ENCODE data around the gene BCL3. TPM values are rescaled to one million over a fixed set of nuclear protein-coding genes. Genes with fewer than 3 reads are reported as not detected.
A peak's percentile ranks its signal among the peaks of the same experiment; 100 is the strongest.

The BCL3 gene
- total RNA-seq, 4 donors from 2014 or later, result 13.2 to 37.7 (median 16.4) TPM

GRCh38 chr19:44738136-44738535 lies 10.4 kb upstream of the BCL3 start:
- H3K4me3 ChIP-seq, result no peak overlapping the region
- no peaks in the 10 kb centered on the region for H3K27me3 ChIP-seq
- ATAC-seq, result no peak
- no peak overlapping the region for H3K27ac ChIP-seq
- TF ChIP-seq POLR2AphosphoS5 (IDR thresholded peaks at IDR 0.05) (no peak), POLR2A (IDR thresholded peaks at IDR 0.05) (no peak), CTCF (IDR thresholded peaks at IDR 0.05) (no peak), EP300 (IDR thresholded peaks at IDR 0.05) (no peak)
- H3K4me1 ChIP-seq, result peaks cover 5 to 39% (median 23%) of the 10 kb centered on the region in 3 donors
- H3K9me3 ChIP-seq, result no peaks in the 10 kb centered on the region
- WGBS, 2 donors (ENCODE audit: low coverage in 1 of 2), result 65% methylated on average over 2 of the region's 2 CpGs; no CpG with 5 or more reads in 1 of the 2 donors
- no peaks in the 10 kb centered on the region for H3K36me3 ChIP-seq

DNA sequence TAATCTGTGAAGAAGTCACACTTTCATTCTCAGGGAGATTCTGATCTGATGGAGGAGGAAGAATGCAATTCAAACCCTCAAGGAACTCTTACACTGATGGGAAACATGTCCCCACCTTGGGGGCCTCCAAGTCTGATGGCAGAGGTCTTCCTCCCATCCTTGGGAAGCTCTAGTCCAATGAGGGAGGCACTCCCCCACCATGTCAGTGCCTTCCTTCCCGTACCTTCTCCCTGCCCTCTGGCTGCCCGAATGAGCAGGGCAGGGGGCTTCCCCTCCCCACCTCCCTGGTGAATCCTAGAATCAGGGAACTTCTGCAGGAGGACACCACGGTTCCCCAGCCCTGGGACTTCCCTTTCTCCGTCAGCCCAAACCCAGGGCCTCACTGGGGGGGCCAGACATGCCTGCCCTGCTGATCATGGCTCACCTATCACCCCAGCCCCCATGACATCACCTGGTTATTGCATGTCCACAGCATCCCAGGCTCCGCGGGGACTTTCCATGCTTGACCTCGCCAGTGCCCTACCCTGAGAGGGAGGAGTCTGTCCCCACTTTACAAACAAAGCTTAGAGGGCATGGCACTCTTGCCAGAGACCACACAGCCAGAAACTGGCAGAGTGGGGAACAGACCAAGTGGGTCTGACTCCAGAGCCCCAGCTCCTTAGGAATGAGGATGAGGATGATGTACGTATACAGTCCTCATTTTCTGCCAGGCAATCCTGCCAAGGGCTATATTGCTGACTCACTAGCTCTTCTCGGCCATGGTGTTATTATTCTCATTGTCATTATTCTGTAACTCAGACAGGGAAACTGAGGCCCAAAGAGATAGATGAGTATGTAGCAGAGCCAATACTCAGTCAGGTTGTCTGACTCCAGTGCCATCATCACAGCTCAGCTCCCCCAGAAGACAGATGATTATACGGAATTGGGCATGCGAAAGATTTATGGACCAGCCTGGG lies 9.6 kb upstream of the BCL3 start:
- peak overlapping the region in 1 of 4 donors; percentile 5 for H3K27ac ChIP-seq

DNA sequence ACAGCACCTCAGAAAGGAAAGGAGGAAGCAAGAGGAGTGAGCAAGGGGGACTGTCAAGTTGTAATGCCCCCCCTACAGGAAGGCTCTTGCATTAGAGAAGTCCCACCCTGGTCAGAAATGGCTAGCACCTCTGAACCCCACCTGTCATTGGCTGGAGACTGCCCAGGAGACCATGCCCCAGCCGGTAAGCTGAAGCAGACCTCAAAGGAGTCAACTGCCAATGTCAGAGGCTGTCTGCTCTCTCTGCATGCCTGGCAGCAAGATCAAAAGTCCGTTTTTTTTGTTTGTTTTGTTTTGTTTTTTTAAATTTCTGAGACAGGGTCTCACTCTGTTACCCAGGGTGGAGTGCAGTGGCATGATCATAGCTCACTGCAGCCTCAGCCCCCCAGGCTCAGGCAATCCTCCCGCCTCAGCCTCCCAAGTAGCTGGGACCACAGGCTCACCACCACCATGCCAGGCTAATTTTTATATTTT lies 8.1 kb upstream of the BCL3 start:
- WGBS, 2 donors (ENCODE audit: low coverage in 1 of 2), result 57 to 63% methylated on average over 3 of the region's 3 CpGs
- Histone ChIP-seq H3K9me3 (no peaks in the 10 kb centered on the region), H3K27ac (peak overlapping the region in 2 of 4 donors; percentile 91 to 92), H3K36me3 (no peaks in the 10 kb centered on the region), H3K4me3 (no peak overlapping the region), H3K4me1 (peaks cover 5 to 62% (median 32%) of the 10 kb centered on the region in 3 donors), H3K27me3 (no peaks in the 10 kb centered on the region)
- ATAC-seq, result no peak
- no peak for TF ChIP-seq POLR2A (IDR thresholded peaks at IDR 0.05)
- no peak for TF ChIP-seq POLR2AphosphoS5 (IDR thresholded peaks at IDR 0.05)
- TF ChIP-seq EP300 (IDR thresholded peaks at IDR 0.05), result no peak
- TF ChIP-seq CTCF (IDR thresholded peaks at IDR 0.05), result no peak

More for the DNA sequence above, 9.6 kb upstream of the BCL3 start:
- peaks cover 5 to 47% (median 27%) of the 10 kb centered on the region in 3 donors for H3K4me1 ChIP-seq
- TF ChIP-seq POLR2AphosphoS5 (IDR thresholded peaks at IDR 0.05) (no peak), CTCF (IDR thresholded peaks at IDR 0.05) (no peak), EP300 (IDR thresholded peaks at IDR 0.05) (no peak), POLR2A (IDR thresholded peaks at IDR 0.05) (no peak)
- H3K27me3 ChIP-seq, result no peaks in the 10 kb centered on the region
- ATAC-seq, result no peak
- no peaks in the 10 kb centered on the region for H3K9me3 ChIP-seq
- H3K36me3 ChIP-seq, result no peaks in the 10 kb centered on the region
- WGBS, 2 donors (ENCODE audit: low coverage in 1 of 2), result 48 to 69% methylated on average over 2 to 4 of the region's 11 CpGs
- H3K4me3 ChIP-seq, result no peak overlapping the region

GRCh38 chr19:44741258-44741731 lies 7.2 kb upstream of the BCL3 start:
- Histone ChIP-seq H3K27me3 (no peaks in the 10 kb centered on the region), H3K27ac (peak overlapping the region; percentile 77 to 96 (median 92)), H3K9me3 (no peaks in the 10 kb centered on the region), H3K4me3 (no peak overlapping the region), H3K36me3 (no peaks in the 10 kb centered on the region), H3K4me1 (peaks cover 5 to 71% (median 32%) of the 10 kb centered on the region in 3 donors)
- ATAC-seq, result peak; percentile 6
- no peak for TF ChIP-seq CTCF (IDR thresholded peaks at IDR 0.05)
- no peak for TF ChIP-seq EP300 (IDR thresholded peaks at IDR 0.05)
- TF ChIP-seq POLR2AphosphoS5 (IDR thresholded peaks at IDR 0.05), result no peak
- no peak for TF ChIP-seq POLR2A (IDR thresholded peaks at IDR 0.05)
- 34 to 40% methylated on average over 6 of the region's 6 CpGs for WGBS, 2 donors (ENCODE audit: low coverage in 1 of 2)
